GM21447 (cell line): ENCODE results near the gene SLC30A9.

ENCODE experiments used
- ATAC-seq: cut with Tn5 transposase; IDR thresholded peaks from one replicate; pipeline ENCODE4 v1.9.1; 2021; ENCODE audit not compliant: unreplicated experiment

Gene SLC30A9

DNA sequence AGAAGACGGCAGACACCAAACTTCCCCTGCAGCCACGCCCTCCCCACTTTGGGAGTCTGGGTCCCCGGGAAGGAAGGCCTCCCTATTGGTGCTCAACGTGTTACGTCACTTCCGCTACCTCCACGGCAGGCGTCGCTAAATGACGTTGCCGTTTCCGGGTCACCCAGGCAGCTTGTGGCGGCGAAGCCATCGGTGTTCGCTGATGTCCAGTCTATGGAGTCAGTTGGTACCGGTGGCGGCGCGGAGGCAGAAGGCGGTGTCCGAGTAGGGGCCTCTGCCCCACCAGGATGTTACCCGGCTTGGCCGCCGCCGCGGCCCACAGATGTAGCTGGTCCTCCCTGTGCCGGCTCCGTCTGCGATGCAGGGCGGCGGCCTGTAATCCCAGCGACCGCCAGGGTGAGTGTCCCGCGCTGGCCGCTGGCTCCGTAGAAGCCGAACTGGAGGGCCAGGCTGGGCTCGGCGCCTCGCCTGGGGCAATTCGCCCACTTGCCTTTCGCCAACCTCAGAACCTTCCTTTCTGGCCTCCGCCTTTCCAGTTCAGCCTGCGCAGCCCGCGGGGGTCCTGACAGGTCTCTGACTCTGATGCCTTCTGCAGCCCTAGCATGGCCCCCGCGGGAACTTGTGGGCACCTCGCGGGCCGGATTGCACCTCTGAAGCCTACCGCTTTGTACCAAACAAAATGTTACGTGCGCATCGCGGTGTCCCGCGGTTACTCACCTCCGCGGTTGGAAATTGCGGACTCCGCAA is at the start of gene SLC30A9:
SLC30A9 (plus strand) TSS at position 166 of the 747 bp plus-strand sequence; CDS start at position 288, 122 bp downstream.
- ATAC-seq = peak; percentile 99

DNA sequence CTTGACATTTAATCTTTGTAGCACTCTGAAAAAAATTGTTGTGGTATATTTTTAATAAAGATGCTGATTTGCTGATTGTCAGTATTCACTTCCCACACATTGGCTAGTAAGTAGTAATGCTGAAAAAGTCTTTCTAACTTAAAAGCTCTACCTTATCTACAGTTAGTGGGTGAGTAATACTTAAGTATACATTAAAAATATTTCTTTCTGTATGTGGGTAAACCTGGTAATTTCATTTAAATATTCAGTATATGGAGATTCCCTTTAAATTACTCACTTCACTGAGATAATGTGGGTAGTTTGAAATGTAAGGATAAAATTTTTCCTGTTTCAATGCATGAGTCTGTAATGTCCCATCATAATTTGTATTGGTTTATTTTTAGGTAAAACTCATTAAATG is 49.5 kb upstream of the SLC30A9 start:
- ATAC-seq = no peak

DNA sequence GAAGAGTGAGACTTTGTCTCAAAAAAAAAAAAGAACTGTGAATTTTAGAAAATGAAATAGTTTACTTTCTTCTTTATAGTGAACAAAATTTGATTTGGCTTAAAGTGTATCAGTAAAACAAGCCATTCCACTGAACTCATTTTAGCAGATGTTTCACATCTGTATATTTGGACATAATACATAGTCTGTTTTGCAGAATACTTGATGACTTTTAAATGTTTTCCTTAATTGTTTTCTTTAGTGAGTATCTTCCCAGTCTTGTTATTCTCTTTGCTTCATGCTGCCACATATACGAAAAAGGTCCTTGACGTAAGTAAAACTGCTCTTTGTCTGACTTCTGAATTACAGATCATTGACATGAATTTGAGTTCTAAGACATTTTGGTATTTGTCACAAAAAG is 46.8 kb upstream of the SLC30A9 start:
- ATAC-seq = no peak

DNA sequence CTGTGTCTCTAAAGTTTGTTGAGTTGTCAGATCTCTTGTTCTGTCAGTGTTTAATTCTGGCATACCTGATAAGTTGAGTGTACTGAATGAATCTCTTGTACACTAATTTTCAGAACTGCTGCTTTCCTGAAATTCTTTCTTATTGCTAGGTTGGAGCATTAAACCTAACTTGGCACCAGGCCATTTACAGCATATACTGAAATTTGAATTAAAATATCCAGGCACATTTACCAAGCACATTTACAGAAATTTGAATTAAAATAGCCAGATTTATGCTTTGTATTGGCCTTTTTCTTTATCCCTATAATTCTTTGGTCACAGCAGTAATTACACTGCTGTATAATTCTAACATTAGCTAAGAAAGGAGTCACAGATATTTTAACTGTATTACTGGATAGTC is 46.2 kb upstream of the SLC30A9 start:
- no peak for ATAC-seq

DNA sequence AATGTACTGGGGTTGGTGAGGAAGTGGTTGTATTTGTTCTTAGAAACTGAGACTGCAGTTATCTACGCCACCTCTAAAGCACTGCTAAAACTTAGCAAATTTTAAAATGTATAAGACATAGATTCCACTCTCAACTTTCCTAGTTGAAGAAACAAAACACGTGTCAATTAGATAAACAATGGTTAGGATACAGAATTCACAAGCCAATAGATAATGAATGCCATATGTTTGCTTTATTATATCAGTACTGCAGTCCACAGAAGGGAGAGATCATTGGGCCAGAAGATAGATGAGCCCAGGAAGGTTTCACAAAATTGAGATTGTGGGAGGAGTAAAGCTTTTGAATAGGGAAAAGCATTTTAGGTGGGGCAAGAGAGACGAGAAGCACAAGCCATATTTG is 40.8 kb upstream of the SLC30A9 start:
- no peak for ATAC-seq

DNA sequence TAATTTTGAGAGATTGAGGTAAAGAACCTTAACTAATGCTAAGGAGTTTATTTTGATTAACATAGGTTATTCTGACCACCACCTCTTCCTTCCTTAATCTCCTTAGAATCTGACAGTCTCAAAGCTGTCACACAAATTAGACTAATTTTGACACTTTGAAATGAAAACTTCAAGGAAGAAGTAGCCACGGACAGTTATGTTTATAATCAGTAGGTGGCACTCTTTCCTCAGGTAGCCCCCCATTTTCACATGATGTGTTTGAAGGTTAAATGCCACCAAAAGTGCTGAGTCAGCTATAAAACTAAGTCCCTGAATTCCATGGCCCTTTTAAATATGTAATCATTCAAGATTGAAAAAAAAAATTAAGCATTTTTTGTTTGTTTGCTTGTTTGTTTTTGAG is 32.7 kb upstream of the SLC30A9 start:
- no peak for ATAC-seq

DNA sequence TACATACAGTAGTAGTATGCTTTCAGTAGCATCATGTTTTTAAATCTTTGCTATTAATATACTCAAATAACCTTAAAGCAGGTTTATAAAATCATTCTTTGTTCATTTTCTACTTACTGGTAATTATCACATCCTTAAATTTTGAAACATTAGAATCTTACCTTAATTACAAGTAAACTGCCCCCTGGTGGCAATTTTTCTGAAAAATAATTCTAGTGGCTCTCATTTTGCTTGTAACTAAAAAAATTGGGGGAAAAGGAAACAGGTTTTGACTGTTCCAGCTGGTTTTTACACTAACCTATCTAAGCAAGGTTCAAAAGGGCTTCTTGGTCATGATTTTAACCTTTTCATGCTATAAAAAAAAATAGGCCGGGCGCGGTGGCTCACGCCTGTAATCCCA is 27.2 kb upstream of the SLC30A9 start:
- no peak for ATAC-seq

DNA sequence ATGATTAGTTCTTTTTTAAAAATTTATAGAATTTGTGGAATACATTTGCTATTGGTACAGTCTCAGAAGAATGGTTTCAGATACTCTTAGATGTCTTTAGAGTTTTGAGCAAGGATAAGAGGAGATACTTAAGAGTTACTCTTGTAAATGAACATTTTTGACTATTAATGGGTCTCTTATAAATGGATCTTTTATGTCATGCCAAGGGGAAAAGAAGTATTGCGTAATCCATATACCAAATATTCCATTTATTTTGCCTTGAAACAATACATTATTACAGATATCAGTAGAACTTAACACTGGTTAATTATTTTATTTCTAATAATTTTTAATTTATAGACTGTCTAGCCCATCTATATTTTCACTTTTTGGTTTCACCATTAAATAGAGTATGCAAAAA is 25.9 kb upstream of the SLC30A9 start:
- ATAC-seq = no peak

DNA sequence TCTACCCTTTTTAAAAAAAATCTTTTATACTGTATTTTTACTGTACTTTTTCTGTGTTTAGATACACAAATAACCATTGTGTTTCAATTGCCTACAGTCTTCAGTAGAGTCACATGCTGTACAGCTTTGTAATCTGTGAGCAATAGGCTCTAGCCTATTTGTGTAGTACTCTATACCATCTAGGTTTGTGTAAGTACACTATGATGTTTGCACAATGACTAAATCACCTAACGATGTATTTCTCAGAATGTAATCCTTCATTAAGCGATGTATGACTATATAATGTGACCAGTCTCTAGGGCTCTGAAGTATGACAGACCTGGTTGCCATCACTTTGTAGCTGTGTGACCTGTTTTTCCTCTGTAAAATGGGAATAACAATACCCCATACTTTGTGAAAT is 22.9 kb upstream of the SLC30A9 start:
- ATAC-seq = no peak

DNA sequence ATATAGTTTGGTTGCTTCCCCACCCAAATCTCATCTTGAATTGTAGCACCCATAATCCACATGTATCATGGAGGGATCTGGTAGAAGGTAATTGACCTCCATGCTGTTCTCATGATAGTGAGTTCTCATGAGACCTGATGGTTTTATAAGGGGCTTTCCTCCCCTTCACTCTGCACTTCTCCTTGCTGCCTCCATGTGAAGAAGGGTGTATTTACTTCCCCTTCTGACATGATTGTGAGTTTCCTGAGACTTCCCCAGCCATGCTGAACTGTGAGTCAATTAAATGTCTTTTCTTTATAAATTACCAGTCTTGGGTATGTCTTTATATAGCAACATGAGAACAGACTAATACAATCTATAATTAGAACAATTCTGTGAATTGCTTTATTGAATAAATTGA is 20.7 kb upstream of the SLC30A9 start:
- no peak for ATAC-seq

DNA sequence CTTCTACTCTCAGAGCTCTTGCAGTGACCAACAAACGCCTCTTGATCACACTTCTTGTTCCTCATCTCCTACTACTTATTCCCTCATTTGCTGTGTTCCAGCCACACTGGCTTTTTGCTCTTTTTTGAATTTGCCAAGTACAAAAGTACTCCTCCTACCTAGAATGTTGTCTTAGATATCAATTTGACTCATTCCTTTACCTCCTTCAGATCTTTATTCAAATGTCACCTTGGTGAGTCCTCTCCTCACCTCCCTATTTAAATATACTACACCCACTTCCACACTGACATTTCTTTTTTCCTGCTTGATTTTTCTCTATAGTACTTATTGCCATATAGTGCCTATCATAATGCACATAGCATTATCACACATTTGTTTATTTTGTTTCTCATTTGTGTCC is 15.0 kb upstream of the SLC30A9 start:
- ATAC-seq = no peak

DNA sequence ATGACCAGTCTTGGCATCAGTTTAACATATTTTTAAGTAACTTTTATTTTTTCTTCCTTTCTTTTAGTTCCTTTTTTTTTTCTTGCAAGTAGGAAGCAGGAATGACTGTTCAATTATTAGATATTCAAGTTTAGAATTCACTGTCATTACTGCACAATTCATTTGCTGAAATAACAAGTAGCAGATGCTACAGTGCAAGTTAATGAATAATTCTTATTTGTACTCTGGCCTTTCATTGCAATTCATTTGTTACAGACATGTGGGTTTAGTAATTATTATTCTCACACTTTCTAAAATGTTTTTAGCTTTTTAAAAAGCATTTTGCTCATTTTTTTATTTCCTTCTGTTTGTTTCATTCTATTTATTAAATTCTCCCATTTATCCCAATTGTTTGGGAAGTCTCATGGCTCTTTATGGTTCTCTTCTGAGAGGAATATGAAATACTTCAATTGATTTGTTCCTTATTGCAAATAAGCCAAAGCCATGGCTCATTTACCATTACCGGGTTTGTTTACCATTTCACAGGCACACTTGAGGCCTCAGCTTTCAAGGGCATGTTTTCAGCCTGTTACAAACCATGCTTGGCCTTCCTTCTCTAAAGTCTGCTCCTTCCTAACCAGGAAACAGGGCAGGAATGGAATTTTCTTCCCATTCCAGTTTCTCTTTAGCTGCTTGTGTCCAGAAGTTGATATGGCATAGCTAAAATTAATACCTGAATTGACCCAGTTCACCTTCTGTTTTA is 13.4 kb upstream of the SLC30A9 start:
- no peak for ATAC-seq

DNA sequence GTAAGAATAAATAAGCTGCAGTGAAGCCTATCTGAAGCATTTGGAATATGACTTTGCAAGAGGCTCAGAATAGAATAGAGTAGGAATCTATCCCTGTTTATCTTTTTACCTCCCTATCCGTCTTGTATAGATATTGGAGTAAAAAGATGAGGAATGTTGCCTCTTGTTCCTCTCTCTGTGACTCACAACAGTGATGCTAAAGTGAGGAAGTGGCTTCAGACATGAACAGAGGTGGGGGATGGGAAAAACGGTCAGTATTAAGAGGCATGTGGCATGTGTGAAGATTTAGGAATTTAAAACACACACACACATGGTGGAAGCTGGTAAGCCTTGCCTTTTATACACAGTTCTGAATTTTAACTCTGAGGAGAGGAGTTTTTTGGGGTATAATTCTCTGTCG is 12.6 kb upstream of the SLC30A9 start:
- no peak for ATAC-seq

DNA sequence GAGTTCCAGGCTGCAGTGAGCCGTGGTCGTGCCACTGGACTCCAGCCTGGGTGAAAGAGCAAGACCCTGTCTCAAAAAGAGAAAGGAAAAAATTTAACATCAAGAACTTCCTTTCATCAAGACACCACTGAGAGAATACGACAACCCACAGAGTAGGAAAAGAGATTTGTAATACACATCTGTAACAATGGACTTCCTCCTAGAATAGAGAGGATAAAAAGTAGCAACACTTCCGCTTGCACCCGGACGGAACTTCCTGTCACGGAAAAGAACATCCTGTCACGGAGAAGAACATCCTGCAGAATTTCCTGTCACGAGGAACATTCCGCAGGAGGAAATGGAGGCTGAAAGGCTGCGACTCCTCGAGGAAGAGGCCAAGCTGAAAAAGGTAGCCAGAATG is 8.9 kb upstream of the SLC30A9 start, which contains the start of gene DCAF4L1:
DCAF4L1 (plus strand) TSS at position 301 of the 400 bp plus-strand sequence; CDS start at position 338, 37 bp downstream.
- ATAC-seq = no peak

DNA sequence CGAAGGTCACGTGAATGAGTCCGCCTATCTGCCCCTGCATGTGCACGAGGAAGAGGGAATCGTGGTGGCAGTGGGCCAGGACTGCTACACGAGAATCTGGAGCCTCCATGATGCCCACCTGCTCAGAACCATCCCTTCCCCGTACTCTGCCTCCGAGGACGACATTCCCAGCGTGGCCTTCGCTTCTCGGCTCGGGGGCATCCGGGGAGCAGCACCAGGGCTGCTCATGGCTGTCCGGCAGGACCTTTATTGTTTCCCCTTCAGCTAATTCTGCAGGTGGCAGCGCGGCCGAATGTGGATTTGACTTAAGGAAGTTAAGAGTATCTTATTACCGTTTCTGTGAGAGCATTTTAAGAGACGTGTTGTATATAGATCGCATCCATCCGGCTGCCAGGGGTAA is 7.6 kb upstream of the SLC30A9 start:
- ATAC-seq = no peak

DNA sequence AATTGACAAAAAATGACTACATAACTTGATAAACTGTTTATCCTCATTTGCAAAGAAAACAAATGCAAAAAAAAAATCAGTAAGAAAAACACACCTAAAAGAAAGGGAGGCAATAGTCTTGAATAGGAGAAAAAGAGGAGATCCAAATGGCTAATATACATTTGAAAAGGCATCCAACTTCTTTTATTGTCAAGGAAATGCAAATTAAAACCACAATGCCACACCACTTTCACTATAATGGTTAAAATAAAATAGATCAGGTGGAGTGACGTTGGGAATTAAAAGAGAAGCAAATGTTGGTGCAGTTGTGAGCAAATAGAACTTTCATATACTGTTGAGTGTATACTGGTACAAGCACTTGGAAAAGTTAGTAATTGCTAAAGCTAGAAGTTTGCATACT is 5.2 kb upstream of the SLC30A9 start:
- ATAC-seq = no peak

DNA sequence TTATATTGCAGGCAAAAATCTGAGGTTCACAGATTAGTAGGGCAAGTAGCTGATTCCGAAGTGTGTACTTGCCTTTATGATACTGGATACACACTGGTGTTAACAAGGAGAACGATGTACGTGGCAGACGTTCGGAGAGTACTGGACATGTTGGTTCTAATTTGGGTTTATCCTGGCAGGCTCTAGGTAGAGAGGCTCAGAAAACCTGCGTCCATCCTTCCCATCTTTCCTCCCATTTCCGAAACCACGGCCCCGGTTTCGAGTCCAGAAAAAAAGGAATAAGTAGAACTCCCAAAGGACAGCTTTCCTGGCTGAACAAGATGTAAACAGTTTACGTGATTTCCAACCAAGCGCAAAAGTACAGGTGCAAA is 351 bp upstream of the SLC30A9 start:
- peak; percentile 17 for ATAC-seq

DNA sequence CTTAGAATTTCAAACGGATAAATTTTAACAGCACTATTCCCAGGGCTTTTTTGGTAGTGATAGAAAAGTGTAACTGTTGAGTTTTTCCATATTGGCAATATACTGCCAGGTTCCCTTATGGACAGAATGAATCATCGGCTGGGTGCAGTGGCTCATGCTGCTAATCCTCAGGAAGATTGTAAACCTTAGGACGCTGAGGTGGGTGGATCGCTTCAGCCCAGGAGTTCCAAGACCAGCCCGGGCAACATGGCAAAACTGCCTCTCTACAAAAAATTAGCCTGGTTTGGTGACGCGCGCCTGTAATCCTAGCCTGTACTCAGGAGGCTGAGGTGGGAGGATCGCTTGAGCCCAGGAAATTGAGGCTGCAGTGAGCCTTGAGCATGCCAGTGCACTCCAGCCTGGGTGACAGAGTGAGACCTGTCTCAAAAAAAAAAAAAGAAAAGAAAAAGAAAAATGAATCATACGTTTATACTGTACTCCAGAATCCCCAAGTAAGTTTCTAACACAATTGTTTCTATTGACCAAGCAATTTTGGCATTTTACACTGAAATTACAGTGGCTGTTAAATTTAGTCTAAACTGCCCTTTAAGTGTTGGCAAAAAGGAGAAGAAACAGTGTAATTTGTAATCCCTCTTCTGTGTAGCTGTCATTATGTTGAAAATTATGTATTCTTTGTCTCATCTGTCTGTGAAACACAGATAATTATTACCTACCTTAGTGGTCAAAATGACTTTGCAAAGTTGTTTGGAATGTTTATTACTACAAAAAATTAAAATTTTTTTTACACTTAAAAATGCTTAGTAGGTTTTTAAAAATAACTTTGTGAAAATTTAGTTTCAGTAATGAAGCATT is 1.8 kb downstream of the SLC30A9 start:
- ATAC-seq = no peak

DNA sequence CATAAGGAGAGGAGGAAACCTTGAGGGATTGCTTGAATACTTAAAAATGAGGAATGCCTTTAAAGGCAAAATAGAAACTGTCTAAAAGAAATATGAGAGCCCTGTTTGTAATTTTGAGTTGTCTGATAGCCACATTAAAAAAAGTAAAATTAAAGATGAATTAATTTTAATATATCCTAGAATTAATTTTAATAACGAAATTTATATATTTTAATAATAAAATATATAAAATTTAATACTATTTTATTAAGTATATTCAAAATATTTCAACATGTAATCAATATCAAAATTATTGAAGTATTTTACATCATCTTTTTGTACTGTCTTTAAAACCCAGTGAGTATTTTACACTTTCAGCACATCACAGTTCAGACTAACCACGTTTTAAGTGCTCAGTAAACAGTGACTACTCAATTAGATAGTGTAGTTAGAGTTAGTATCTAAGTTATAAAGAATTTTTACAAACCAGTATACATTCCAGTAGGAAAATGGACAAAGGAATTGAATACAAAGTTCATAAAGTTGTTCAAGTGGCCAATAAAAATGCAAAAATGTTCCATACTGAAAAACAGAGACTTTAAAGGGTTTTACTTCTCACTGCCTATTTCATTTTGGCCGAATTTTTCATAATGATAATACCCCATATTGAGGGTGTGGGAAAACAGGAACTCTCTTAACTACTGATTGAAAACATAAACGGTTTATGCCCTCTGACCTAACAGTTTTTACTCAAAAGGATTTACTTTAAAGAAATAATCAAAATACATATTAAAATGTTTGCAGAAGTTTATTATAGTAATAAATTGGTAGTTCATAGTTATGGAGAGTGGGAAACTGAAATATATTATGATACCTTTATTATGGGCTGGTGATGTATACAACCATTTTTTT is 2.9 kb downstream of the SLC30A9 start:
- no peak for ATAC-seq

DNA sequence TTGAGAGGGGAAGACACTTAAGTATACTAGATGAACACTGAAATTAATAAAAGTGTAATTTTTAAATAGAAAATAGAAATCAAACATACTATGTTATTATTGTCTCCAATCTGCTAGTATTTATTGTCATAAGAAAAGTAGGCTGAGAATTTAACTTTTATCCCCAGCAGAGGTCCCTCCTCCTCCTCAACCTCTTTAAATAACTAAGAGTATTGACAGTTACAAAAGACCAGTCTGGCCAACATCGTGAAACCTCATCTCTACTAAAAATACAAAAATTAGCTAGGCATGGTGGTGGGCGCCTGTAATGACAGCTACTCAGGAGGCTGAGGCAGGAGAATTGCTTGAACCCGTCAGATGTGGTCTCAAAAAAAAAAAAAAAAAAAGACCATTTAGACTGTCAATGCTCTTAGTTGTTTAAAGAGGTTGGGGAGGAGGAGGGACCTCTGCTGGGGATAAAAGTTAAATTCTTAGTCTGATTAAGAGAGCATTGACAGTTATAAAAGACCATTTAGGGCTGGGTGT is 4.2 kb downstream of the SLC30A9 start:
- ATAC-seq = no peak
